Testis (tissue), 3 donors: ENCODE results near the gene MTFP1. TPM values are rescaled to one million over a fixed set of nuclear protein-coding genes. Genes with fewer than 3 reads are reported as not detected.

Experiments used
- DNase-seq: peaks from one replicate; pipeline ENCODE4 v3.0.0-alpha.2; 2019
- H3K27ac ChIP-seq, 2 donors: fragments of 200-600 bp; sonication (generic); one replicate each; pipeline ENCODE4 v1.5.1; 2019
- H3K27me3 ChIP-seq: fragments of 200-600 bp; sonication (generic); one replicate; pipeline ENCODE4 v1.5.1; 2019
- H3K36me3 ChIP-seq: fragments of 200-600 bp; sonication (generic); one replicate; pipeline ENCODE4 v1.5.1; 2017; ENCODE audit warnings: low read depth; ENCODE audit errors: missing control alignments
- H3K4me1 ChIP-seq: fragments of 200-600 bp; sonication (generic); one replicate; pipeline ENCODE4 v1.5.1; 2019
- H3K4me3 ChIP-seq, 2 donors: fragments of 200-600 bp; sonication (generic); one replicate each; pipeline ENCODE4 v1.5.1; 2017 to 2019
- H3K9me3 ChIP-seq: fragments of 200-600 bp; sonication (generic); one replicate; pipeline ENCODE4 v1.5.1; 2017
- CTCF ChIP-seq, 3 experiments: fragments of 450-650 bp in 2 of 3; fragments of 200-600 bp in 1 of 3; sonication (generic) in 1 of 3; IDR thresholded peaks; one replicate each; pipeline ENCODE4 v1.5.1; 2016 to 2019; ENCODE audit warnings: antibody characterized with exemption in 3 of 3, mild to moderate bottlenecking in 2 of 3, moderate library complexity in 1 of 3
- POLR2A ChIP-seq: fragments of 450-650 bp; IDR thresholded peaks from one replicate; pipeline ENCODE4 v1.6.1; 2017; ENCODE audit warnings: antibody characterized with exemption, mild to moderate bottlenecking, moderate library complexity
- WGBS, 2 donors: methylation state at CpG; one replicate each; pipeline ENCODE4 v1.1.5; 2018; 5-methylcytosine and 5-hydroxymethylcytosine counted together
- intact Hi-C: fragments of 100-400 bp; cut with DNase I; formaldehyde crosslinking; loops from one replicate; pipeline ENCODE4 v1.15.1; 2023; ENCODE audit warnings: low total_unique reads
- polyA plus RNA-seq: library from polyadenylated mRNA; stranded (reverse); fragments of 350-450 nt; fragmentation: Illumina TruSeq; extraction: RNeasy Lipid Tissue Mini Kit (QIAGEN cat#74804); gene quantifications from one replicate; pipeline ENCODE4 v1.2.3, GENCODE V29; 2014; ENCODE audit warnings: low read depth, low replicate concordance; ENCODE audit not compliant: insufficient read depth
- total RNA-seq, 2 donors: library from RNA; depleted of rRNA; stranded (reverse); fragments of >200 nt; gene quantifications; one replicate each; pipeline ENCODE4 v1.2.3, GENCODE V29; 2016

The MTFP1 gene
- total and polyA plus RNA-seq, 3 donors from 2014 or later = 5.7 to 13.2 (median 9.3) TPM

GRCh38 chr22:30413745-30414524, 11.6 kb upstream of the MTFP1 start:
- no peak overlapping the region for H3K27ac ChIP-seq
- H3K36me3 ChIP-seq = no peaks in the 10 kb centered on the region
- TF ChIP-seq CTCF (IDR thresholded peaks at IDR 0.05) (no peak), POLR2A (no peak)
- no peak overlapping the region for H3K4me3 ChIP-seq
- intact Hi-C loops = no loop called here
- WGBS, 2 donors = 67 to 74% methylated on average over 5 of the region's 5 CpGs
- no peaks in the 10 kb centered on the region for H3K4me1 ChIP-seq
- no peak for DNase-seq
- H3K9me3 ChIP-seq = no peaks in the 10 kb centered on the region
- H3K27me3 ChIP-seq = no peaks in the 10 kb centered on the region

GRCh38 chr22:30414525-30415047, 11.0 kb upstream of the MTFP1 start:
- no peak for TF ChIP-seq POLR2A
- Histone ChIP-seq H3K27me3 (no peaks in the 10 kb centered on the region), H3K4me1 (no peaks in the 10 kb centered on the region), H3K4me3 (no peak overlapping the region), H3K9me3 (no peaks in the 10 kb centered on the region), H3K27ac (no peak overlapping the region), H3K36me3 (no peaks in the 10 kb centered on the region)
- intact Hi-C loops = no loop called here
- 72 to 87% methylated on average over 4 of the region's 4 CpGs for WGBS, 2 donors
- DNase-seq = no peak

DNA sequence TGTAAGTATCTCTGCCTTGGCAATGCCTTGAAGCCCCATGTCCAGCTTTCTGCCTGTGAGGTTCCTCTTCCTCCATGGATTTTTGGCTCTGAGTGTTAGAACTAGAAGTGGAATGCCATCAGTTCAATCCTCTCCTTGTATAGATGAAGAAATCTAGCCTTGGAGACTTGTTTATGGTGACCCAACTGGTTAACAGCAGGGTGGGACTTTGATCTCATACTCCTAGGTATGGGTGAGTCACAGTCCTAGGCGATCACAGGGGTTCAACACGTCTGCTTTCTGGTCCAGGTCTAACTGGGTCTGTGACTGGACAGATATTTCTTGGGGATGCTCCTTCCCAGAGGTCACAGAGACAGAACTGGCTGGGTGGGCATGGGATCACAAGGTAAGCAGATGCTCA, 9.2 kb upstream of the MTFP1 start:
- H3K9me3 ChIP-seq = no peaks in the 10 kb centered on the region
- H3K36me3 ChIP-seq = no peaks in the 10 kb centered on the region
- TF ChIP-seq POLR2A (no peak), CTCF (IDR thresholded peaks at IDR 0.05) (no peak)
- H3K4me1 ChIP-seq = peaks cover 15% of the 10 kb centered on the region
- no peak for DNase-seq
- H3K27ac ChIP-seq = no peak overlapping the region
- 75 to 97% methylated on average over 2 of the region's 2 CpGs for WGBS, 2 donors
- H3K4me3 ChIP-seq = no peak overlapping the region
- intact Hi-C loops = no loop called here
- H3K27me3 ChIP-seq = no peaks in the 10 kb centered on the region

DNA sequence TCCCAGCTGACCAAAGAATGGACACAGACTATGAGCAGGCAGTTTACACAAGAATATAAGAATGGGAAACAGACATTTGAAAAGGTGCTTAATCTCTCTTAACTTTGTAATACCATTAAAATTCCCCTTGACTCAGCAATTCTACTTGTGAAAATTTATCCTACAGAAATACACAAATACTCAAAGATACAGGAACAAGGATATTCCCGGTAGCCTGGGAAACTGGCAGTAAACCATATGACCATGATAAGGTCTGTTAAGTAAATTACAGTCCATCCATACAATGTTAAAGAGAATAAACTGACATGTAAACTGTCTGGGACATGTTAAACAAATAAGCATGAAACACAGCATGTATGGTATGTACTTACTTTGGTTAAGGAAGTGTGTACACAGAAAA, 8.7 kb upstream of the MTFP1 start:
- no peak for TF ChIP-seq CTCF (IDR thresholded peaks at IDR 0.05)
- no peak for TF ChIP-seq POLR2A
- 81% methylated on average over 1 of the region's 1 CpG for WGBS, 2 donors
- Histone ChIP-seq H3K27me3 (no peaks in the 10 kb centered on the region), H3K27ac (no peak overlapping the region), H3K36me3 (no peaks in the 10 kb centered on the region), H3K9me3 (no peaks in the 10 kb centered on the region), H3K4me3 (no peak overlapping the region), H3K4me1 (peaks cover 19% of the 10 kb centered on the region)
- intact Hi-C loops = no loop called here
- no peak for DNase-seq

- Histone ChIP-seq H3K27me3 (no peaks in the 10 kb centered on the region), H3K27ac (peak overlapping the region in 1 of 2 donors; percentile 8), H3K4me1 (peaks cover 44% of the 10 kb centered on the region), H3K4me3 (no peak overlapping the region), H3K36me3 (no peaks in the 10 kb centered on the region), H3K9me3 (no peaks in the 10 kb centered on the region)
- TF ChIP-seq POLR2A = no peak
- intact Hi-C loops = no loop called here
- DNase-seq = no peak
- WGBS, 2 donors = 60 to 64% methylated on average over 5 to 6 of the region's 6 CpGs
Observed at GRCh38 chr22:30420347-30421125, 5.0 kb upstream of the MTFP1 start.
